Middle frontal gyrus (tissue), 1 donor: ENCODE data around the gene CD55.
A peak's percentile ranks its signal among the peaks of the same experiment; 100 is the strongest.

ENCODE experiments used
- DNase-seq: peaks from one replicate; pipeline ENCODE4 v3.0.0-alpha.2; 2015; ENCODE audit warnings: low spot score; ENCODE audit errors: extremely low spot score

CD55 gene

GRCh38 chr1:207355513-207356295, 34.2 kb downstream of the CD55 start:
- DNase-seq: no peak

GRCh38 chr1:207361029-207361428, 39.6 kb downstream of the CD55 start:
- no peak for DNase-seq

DNA sequence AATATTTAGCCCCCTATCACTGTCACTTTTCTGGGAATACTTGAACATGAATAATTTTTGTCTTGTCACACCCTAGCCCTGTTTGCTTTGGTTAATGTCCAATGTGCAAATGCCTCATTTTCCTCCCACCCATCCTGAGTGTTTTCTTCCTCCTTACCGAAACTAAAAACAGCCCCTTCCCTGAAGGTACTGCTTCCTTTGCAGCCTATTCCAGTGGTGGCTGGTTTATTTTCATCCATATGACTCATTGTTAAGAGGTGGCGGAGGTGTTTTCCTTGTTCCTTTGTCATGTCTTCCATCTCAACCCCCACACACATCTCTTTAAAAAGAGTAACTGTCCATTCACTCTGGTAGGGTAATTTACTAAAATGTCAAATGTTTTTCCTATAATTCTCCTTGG, 40.4 kb downstream of the CD55 start:
- DNase-seq: no peak

DNA sequence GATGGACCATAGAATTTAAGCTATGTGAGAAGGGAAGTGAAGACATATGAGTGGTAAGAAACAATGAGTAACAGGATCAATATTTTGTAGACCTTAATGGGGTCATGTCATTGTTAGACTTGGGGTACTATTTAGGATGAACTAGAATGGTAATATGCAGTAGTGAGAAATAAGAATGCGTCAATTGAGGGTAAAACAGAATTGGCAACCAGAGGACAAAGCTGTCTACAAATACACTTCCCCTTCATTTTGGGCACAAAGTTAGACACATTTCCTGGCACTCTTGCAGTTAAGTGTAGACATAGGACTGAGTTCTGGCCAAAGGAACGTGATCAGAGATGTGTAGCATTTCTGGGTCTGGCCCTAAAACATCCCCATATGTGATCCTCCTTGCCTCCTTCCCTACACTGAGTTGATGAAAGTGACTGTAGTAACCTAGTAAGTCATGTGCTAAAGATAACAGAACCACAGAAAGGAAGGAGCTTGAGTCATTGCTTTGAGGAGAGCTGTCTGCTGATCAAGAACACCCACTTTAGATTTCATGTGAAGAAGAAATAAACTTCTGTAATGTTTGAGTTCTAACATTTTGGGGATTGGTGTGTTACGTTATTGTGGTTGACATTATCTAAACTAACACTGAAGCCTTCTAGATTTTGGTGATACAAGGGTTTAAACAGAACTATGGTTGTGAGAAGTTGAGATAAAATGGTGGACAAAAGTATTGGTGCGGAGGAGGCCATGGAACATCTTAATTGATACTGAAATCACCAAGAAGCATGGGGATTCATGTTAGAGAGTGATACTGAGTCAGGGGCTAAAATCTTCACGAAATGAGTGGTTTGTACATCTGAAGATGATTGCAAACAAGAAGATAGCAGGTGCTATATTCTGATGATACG, 41.7 kb downstream of the CD55 start:
- DNase-seq: no peak

DNA sequence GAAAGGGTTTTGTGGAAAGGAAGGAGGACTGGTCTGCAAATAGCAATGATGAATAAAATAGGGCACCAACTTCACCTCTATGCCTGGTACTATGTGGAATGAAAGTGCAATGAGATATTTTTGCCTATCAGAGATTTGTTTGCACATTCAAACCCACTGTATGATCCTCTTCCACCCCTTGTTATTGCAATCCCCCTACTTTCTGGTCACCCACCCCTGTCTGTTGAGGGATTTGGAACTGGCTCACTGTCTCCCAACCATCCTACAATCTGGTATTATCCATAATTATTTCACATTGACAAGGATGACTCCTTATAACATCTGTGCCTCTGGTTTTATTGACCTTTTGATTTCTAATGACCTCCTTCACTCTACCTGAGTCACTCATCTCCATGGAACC, 42.4 kb downstream of the CD55 start:
- no peak for DNase-seq

DNA sequence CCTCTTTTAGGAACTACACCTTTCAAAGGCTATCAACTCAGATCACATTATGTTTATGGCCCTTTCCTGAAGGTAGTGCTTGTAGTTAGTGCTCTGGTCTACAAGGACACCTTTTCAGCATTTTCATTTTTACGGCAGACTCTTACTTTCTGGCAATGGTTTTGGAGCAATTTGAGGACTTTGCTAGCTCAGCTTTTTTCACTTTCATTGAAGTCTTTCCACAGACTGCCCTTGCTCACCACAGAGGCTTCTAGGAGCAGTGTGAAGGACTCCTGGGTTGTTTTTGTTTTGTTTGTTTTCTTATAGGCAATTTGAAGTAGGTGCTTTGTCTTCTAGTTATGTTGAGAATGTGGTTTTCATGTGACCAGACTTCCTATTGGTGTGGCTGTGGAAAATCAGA, 43.1 kb downstream of the CD55 start:
- DNase-seq: no peak

GRCh38 chr1:207365063-207365462, 43.6 kb downstream of the CD55 start:
- no peak for DNase-seq

- DNase-seq: no peak
Observed at GRCh38 chr1:207366022-207366421, 44.5 kb downstream of the CD55 start.

DNA sequence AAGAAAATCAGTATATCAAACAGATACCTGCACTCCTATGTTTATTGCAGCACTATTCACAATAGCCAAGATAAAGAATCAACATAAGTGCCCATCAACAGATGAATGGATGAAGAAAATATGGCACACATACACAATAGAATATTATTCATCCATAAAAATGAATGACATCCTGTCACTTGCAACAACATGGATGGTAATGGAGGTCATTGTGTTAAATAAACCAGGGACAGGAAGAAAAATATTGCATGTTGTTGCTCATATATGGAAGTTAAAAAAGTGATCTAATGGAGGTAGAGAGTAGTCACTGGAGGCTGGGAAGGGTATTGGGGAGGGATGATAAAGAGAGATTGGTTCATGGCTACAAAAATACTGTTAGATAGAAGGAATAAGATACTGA, 67.2 kb downstream of the CD55 start:
- DNase-seq: no peak

- DNase-seq: no peak
Observed at GRCh38 chr1:207389728-207390464, 68.4 kb downstream of the CD55 start.

- DNase-seq: no peak
Observed at GRCh38 chr1:207393610-207394009, 72.1 kb downstream of the CD55 start.

DNA sequence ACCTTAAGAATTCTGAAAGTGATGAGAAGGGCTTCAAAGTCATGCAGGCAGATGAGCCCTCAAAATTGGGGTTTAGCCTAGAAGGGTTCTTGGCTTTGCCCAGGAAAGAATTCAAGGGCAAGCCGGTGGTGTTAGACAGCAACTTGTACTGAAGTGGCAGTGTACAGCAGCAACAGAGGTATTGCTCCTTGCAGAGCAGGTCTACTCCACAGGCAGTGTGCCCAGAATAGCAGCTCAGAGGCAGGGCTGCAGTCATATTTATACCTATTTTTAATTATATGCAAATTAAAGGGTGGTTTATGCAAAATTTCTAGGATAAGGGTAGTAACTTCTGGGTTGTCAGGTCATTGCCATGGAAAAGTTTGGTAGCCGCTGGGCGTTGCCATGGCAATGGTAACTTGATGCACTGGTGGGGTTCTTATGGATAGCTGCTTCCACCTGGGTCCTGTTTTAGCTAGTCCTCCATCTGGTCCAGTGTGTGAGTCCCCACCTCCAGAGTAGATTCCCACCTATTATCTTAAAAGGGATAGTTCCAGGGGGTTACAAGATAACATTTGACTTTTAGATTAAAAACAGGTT, 74.8 kb downstream of the CD55 start:
- DNase-seq: no peak

- DNase-seq: no peak
Observed at GRCh38 chr1:207397525-207397926, 76.0 kb downstream of the CD55 start.

DNA sequence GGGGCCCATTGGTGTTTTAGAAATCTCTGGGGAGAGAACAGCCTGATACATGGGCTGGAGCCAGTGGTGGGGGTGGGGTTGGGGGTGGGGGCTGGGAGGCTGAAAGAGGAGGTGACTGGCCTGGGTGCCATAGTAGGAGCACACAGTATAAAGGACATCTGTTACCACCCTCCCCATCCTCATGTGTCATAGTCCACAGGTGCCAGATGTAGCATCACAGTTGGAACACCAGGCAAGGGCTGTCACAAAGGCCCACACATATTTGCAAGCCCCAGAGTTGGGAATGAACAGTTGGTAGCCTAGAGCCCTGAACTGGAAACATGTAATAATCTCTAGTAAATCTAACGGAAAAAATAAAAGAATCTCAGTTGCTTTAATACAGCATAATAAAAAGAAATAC, 77.5 kb downstream of the CD55 start:
- no peak for DNase-seq

GRCh38 chr1:207401578-207401977, 80.1 kb downstream of the CD55 start:
- no peak for DNase-seq

DNA sequence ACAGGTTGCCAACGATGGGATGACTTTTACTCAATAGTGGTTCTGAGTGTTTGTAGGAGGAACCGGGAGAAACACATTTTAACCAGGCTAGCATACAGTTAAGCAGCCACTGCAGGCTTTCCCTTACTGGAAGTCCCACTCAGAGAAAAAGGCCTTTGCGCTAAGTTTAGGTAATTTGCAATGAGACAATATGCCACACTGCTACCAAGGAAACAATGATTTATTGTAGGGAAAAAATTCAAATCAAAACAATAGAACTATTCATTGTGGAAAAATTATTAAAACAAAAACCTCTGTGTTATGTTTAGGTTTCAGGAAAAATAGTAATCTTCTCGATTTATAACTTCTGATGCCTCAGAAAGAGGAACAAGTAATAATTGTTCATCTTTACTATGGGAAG, 81.3 kb downstream of the CD55 start:
- no peak for DNase-seq

DNA sequence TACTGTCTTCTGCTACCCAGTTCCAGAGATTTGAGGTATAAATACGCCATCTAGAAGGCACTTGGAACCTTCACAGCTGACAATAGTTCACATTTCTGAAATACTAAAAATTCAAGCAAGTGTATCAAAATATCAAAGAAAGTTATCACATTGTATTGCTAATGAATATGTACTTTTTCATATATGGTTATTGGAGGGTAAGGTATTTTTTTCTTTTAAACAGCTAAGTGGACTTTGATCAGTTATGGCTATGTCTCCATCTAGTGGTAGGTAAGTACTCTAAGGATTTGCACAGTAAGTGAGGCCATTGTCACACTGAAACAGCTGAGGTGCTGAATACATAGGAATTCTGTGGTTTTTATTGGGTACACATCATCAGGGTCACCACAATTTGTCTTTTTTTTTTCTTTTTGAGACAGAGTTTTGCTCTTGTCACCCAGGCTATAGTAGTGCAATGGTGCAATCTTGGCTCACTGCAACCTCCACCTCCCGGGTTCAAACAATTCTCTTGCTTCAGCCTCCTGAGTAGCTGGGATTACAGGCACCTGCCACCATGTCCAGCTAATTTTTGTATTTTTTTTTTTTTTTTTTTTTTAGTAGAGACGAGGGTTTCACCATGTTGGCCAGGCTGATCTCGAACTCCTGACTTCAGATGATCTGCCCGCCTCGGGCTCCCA, 83.5 kb downstream of the CD55 start:
- peak; percentile 40 for DNase-seq

DNA sequence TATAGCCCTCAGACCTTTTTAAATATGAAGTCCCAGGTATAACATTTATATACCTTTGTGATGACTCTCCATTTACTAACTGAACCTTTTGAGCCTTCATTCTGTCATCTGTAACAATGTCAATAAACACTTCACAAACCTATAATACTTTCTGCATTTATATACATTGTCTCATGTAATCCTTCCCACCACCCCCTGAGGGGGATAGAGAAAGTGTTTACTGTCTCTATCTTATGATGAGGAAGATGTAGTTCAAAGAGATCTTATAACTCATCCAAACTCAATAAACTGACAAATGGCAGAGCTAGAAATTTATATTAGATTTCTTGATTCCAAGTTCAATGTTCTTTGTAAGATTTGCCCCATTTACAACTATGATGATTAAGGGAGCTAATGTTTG, 84.3 kb downstream of the CD55 start:
- DNase-seq: no peak

DNA sequence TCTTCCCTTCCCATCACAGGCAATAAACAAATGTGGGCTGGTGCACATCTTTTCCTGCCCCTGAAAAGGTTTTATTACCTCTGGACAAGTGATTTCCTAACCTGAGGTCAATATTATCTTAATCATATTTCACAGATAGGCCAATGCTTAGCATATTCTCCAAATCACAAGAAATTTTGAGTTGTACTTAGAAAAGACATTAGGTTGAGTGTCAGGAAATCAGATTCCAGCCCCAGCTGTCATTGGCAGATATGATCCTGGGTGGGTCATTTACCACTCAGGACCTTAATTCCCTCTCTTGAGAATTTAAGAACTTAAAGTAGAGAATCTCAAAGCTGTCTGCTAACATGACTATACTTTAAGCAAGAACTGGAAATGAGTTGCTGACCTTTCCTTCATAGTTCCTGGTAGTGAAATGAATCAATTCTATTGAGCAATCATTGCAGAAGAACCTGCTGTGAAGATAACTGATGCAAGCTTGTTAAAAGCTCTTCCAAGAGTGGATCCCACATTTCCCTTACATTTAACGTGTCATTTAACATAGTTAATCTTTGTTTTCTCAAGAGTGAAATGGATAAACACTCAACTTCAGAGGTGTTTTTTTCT, 86.3 kb downstream of the CD55 start:
- DNase-seq: no peak
